ENCODE results near the gene MCCC2. TPM values are rescaled to one million over a fixed set of nuclear protein-coding genes. Genes with fewer than 3 reads are reported as not detected.

MCCC2 gene
- total and polyA plus RNA-seq, 2 experiments from 2014 or later: 31.9 to 59.1 TPM

DNA sequence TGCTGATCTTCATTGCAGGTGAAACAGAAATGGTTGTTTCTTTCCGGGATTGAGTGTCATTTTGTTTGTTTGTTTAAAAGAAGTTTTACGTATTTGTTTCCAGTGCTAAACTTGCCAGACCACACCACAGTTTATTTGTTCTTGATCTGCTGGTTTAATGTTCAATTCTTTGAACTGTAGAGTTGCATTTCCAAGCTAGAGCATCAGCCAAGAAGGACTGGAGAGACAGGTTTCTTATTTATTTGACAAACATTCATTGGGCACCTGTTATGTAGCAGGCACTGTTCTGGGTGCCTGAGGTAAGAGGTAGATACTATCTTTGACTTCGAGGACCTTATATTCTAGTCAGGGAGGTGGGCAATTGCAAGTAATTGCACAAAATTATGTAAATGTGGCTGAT lies 45.0 kb downstream of the MCCC2 start:
- Mint-ChIP-seq H3K4me1 (peaks cover 2% of the 10 kb centered on the region; the same call in 1 of the 3 replicates), H3K4me3 (no peak overlapping the region), H3K9me3 (no peaks in the 10 kb centered on the region), H3K27ac (no peak overlapping the region), H3K27me3 (ENCODE audit: insufficient read depth, low read depth, poor library complexity) (no peaks in the 10 kb centered on the region), H3K36me3 (ENCODE audit: low read depth) (peaks cover 41% of the 10 kb centered on the region)
- no peaks in the 10 kb centered on the region for H3K27me3 ChIP-seq (ENCODE audit: insufficient read depth)
- H2AFZ ChIP-seq: no peak overlapping the region
- TF ChIP-seq, protein P1, sequence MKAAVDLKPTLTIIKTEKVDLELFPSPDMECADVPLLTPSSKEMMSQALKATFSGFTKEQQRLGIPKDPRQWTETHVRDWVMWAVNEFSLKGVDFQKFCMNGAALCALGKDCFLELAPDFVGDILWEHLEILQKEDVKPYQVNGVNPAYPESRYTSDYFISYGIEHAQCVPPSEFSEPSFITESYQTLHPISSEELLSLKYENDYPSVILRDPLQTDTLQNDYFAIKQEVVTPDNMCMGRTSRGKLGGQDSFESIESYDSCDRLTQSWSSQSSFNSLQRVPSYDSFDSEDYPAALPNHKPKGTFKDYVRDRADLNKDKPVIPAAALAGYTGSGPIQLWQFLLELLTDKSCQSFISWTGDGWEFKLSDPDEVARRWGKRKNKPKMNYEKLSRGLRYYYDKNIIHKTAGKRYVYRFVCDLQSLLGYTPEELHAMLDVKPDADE (IDR thresholded peaks at IDR 0.05): no peak
- TF ChIP-seq, protein P2, sequence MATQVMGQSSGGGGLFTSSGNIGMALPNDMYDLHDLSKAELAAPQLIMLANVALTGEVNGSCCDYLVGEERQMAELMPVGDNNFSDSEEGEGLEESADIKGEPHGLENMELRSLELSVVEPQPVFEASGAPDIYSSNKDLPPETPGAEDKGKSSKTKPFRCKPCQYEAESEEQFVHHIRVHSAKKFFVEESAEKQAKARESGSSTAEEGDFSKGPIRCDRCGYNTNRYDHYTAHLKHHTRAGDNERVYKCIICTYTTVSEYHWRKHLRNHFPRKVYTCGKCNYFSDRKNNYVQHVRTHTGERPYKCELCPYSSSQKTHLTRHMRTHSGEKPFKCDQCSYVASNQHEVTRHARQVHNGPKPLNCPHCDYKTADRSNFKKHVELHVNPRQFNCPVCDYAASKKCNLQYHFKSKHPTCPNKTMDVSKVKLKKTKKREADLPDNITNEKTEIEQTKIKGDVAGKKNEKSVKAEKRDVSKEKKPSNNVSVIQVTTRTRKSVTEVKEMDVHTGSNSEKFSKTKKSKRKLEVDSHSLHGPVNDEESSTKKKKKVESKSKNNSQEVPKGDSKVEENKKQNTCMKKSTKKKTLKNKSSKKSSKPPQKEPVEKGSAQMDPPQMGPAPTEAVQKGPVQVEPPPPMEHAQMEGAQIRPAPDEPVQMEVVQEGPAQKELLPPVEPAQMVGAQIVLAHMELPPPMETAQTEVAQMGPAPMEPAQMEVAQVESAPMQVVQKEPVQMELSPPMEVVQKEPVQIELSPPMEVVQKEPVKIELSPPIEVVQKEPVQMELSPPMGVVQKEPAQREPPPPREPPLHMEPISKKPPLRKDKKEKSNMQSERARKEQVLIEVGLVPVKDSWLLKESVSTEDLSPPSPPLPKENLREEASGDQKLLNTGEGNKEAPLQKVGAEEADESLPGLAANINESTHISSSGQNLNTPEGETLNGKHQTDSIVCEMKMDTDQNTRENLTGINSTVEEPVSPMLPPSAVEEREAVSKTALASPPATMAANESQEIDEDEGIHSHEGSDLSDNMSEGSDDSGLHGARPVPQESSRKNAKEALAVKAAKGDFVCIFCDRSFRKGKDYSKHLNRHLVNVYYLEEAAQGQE (IDR thresholded peaks at IDR 0.05; ENCODE audit: unreplicated experiment): no peak
- TF ChIP-seq CREB1 (CRISPR knock-in tag; IDR thresholded peaks at IDR 0.05; ENCODE audit: low read depth) (no peak), ZNF331 (CRISPR knock-in tag; IDR thresholded peaks at IDR 0.05; ENCODE audit: low read depth) (no peak), EZH2 (IDR thresholded peaks at IDR 0.05; ENCODE audit: low read depth, unreplicated experiment) (no peak)
- TF ChIP-seq, protein P3, sequence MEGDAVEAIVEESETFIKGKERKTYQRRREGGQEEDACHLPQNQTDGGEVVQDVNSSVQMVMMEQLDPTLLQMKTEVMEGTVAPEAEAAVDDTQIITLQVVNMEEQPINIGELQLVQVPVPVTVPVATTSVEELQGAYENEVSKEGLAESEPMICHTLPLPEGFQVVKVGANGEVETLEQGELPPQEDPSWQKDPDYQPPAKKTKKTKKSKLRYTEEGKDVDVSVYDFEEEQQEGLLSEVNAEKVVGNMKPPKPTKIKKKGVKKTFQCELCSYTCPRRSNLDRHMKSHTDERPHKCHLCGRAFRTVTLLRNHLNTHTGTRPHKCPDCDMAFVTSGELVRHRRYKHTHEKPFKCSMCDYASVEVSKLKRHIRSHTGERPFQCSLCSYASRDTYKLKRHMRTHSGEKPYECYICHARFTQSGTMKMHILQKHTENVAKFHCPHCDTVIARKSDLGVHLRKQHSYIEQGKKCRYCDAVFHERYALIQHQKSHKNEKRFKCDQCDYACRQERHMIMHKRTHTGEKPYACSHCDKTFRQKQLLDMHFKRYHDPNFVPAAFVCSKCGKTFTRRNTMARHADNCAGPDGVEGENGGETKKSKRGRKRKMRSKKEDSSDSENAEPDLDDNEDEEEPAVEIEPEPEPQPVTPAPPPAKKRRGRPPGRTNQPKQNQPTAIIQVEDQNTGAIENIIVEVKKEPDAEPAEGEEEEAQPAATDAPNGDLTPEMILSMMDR (conservative IDR thresholded peaks at IDR 0.05; ENCODE audit: low read depth in 2 of 2): no peak
- H3K27ac ChIP-seq (ENCODE audit: low read depth): no peak overlapping the region
- no peaks in the 10 kb centered on the region; the same call in 1 of the 2 replicates for H3K4me1 ChIP-seq (ENCODE audit: insufficient read depth)
- no peak for ATAC-seq
- H3K4me3 ChIP-seq: no peak overlapping the region
- H4K20me1 ChIP-seq (replicated peaks; ENCODE audit: insufficient read depth): 0 out of 2 replicates have a peak, but pooled peaks cover 13% of the 10 kb centered on the region
- H3K36me3 ChIP-seq (ENCODE audit: insufficient read depth): peaks cover 5% of the 10 kb centered on the region; the same call in 1 of the 2 replicates
- DNase-seq (ENCODE audit: low spot score): no peak
- no peak overlapping the region for H3K4me2 ChIP-seq
- H3F3A ChIP-seq (replicated peaks; ENCODE audit: low read depth): no peaks in the 10 kb centered on the region
- H3K79me2 ChIP-seq (replicated peaks; ENCODE audit: insufficient read depth): no peaks in the 10 kb centered on the region
- no peaks in the 10 kb centered on the region for H3K9me2 ChIP-seq (ENCODE audit: insufficient read depth)

Measured in GM23338 (cell line).